B cell (primary cell): ENCODE results near the gene SMARCA4. TPM values are rescaled to one million over a fixed set of nuclear protein-coding genes. Genes with fewer than 3 reads are reported as not detected.

Experiments
- ATAC-seq: fragments of 200-7000 bp; cut with Tn5 transposase; one replicate; pipeline ENCODE4 v1.10.0; 2021; ENCODE audit warnings: low read depth, mild to moderate bottlenecking, moderate number of reproducible peaks, moderate library complexity
- CTCF ChIA-PET: fragments of 350-600 bp; sonication (Branson Sonifier 250); formaldehyde crosslinking; loops from one replicate; lab custom pipeline; 2021; ENCODE audit warnings: antibody characterized with exemption, inconsistent platforms; lab: Charles Lee
- POLR2A ChIA-PET: fragments of 350-600 bp; sonication (Branson Sonifier 250); formaldehyde crosslinking; loops from one replicate; lab custom pipeline; 2021; ENCODE audit warnings: antibody characterized with exemption; lab: Charles Lee
- DNase-seq: peaks from one replicate; pipeline ENCODE4 v3.0.0; 2013
- H2AFZ ChIP-seq: 2 replicates; pipeline ENCODE4 v1.6.1; 2012; ENCODE audit warnings: mild to moderate bottlenecking, low read depth, low read length; ENCODE audit not compliant: insufficient read depth, poor library complexity, severe bottlenecking
- H3K27ac ChIP-seq, 2 donors: 1 replicate in 1 of 2; 2 replicates in 1 of 2; pipeline ENCODE4 v1.5.1; 2012 to 2013; ENCODE audit warnings: low read length in 2 of 2, mild to moderate bottlenecking in 2 of 2, moderate library complexity in 1 of 2
- H3K27me3 ChIP-seq, 4 experiments: fragments of 200-600 bp in 1 of 4; sonication (generic) in 1 of 4; replicated peaks in 1 of 4; 1 replicate in 2 of 4; 2 replicates in 2 of 4; pipeline versions ENCODE4 v1.6.1 to v1.7.0; 2013 to 2016; ENCODE audit warnings: low read length in 3 of 4, mild to moderate bottlenecking in 2 of 4, mixed read lengths in 1 of 4, moderate library complexity in 1 of 4; ENCODE audit not compliant: insufficient read depth in 4 of 4, control insufficient read depth in 3 of 4; ENCODE audit errors: control extremely low read depth in 1 of 4
- H3K36me3 ChIP-seq, 2 experiments: replicated peaks in 1 of 2; 1 replicate in 1 of 2; 2 replicates in 1 of 2; pipeline versions ENCODE4 v1.6.1 to v1.7.1; 2013; ENCODE audit warnings: low read length in 1 of 2; ENCODE audit not compliant: insufficient read depth in 2 of 2, control insufficient read depth in 1 of 2; ENCODE audit errors: control extremely low read depth in 1 of 2, extremely low read depth in 1 of 2
- H3K4me1 ChIP-seq, 2 donors: fragments of 200-600 bp in 1 of 2; sonication (generic) in 1 of 2; 1 replicate in 1 of 2; 2 replicates in 1 of 2; pipeline versions ENCODE4 v1.5.1 to v1.6.1; 2013 to 2017; ENCODE audit warnings: low read length in 2 of 2; ENCODE audit not compliant: control insufficient read depth in 2 of 2, insufficient read depth in 2 of 2
- H3K4me2 ChIP-seq: replicated peaks from 2 replicates; pipeline ENCODE3; 2012; ENCODE audit warnings: mild to moderate bottlenecking, low read depth, low read length; ENCODE audit not compliant: poor library complexity, severe bottlenecking
- H3K4me3 ChIP-seq, 5 experiments: fragments of 200-600 bp in 1 of 5; sonication (generic) in 1 of 5; 1 replicate in 3 of 5; 2 replicates in 2 of 5; pipeline versions ENCODE4 v1.5.1 to v1.7.0; 2011 to 2016; ENCODE audit warnings: low read length in 4 of 5, mild to moderate bottlenecking in 4 of 5, low read depth in 2 of 5, control low read depth in 1 of 5, moderate library complexity in 1 of 5; ENCODE audit not compliant: insufficient read depth in 1 of 5; ENCODE audit errors: control extremely low read depth in 1 of 5, extremely low read depth in 1 of 5
- H3K79me2 ChIP-seq: fragments of 200-600 bp; sonication (generic); one replicate; pipeline ENCODE4 v1.6.0; 2016; ENCODE audit warnings: low read length; ENCODE audit not compliant: control insufficient read depth, insufficient read depth
- H3K9ac ChIP-seq: fragments of 200-600 bp; sonication (generic); 2 replicates; pipeline ENCODE4 v1.6.1; 2017; ENCODE audit warnings: mild to moderate bottlenecking, low read length, moderate library complexity
- H3K9me3 ChIP-seq, 3 donors: one replicate each; pipeline versions ENCODE4 v1.6.1 to v1.7.1; 2013; ENCODE audit warnings: low read length in 2 of 3; ENCODE audit not compliant: control insufficient read depth in 2 of 3, insufficient read depth in 1 of 3; ENCODE audit errors: control extremely low read depth in 1 of 3
- H4K20me1 ChIP-seq: 2 replicates; pipeline ENCODE4 v1.6.0; 2012; ENCODE audit warnings: mild to moderate bottlenecking, low read length; ENCODE audit not compliant: insufficient read depth, control insufficient read depth, poor library complexity, severe bottlenecking
- H3K27ac Mint-ChIP-seq: one replicate; pipeline ENCODE4 v1.8.0; 2021; ENCODE audit warnings: mixed read lengths
- H3K27me3 Mint-ChIP-seq: one replicate; pipeline ENCODE4 v1.8.0; 2021; ENCODE audit warnings: mixed read lengths
- H3K4me1 Mint-ChIP-seq: one replicate; pipeline ENCODE4 v1.8.0; 2021; ENCODE audit warnings: mixed read lengths
- H3K4me3 Mint-ChIP-seq: one replicate; pipeline ENCODE4 v1.8.0; 2021; ENCODE audit warnings: mixed read lengths
- H3K9me3 Mint-ChIP-seq: one replicate; pipeline ENCODE4 v1.8.0; 2022; ENCODE audit warnings: mixed read lengths; ENCODE audit not compliant: insufficient read depth
- CTCF ChIP-seq: fragments of 200-600 bp; IDR thresholded peaks from one replicate; pipeline ENCODE4 v1.8.0; 2022; ENCODE audit warnings: antibody characterized with exemption, mild to moderate bottlenecking
- EZH2 ChIP-seq: IDR thresholded peaks from 2 replicates; pipeline ENCODE4 v1.6.1; 2012; ENCODE audit warnings: borderline replicate concordance, low read depth, mild to moderate bottlenecking, moderate library complexity, low read length; ENCODE audit not compliant: insufficient read depth, poor library complexity, severe bottlenecking
- WGBS: methylation state at CpG from one replicate; pipeline ENCODE4 v1.1.5; 2013; ENCODE audit warnings: missing lambda C conversion rate; ENCODE audit not compliant: insufficient coverage; 5-methylcytosine and 5-hydroxymethylcytosine counted together
- intact Hi-C: fragments of 100-400 bp; cut with micrococcal nuclease; formaldehyde crosslinking; loops from one replicate; pipeline ENCODE4 v1.10.0; 2022
- polyA plus RNA-seq: library from polyadenylated mRNA; depleted of rRNA; stranded (reverse); fragments of >200 nt; gene quantifications from 2 replicates; pipeline ENCODE4 v1.2.3, GENCODE V29; 2012
- total RNA-seq, 2 donors: library from RNA; stranded (reverse); fragments of 120-200 nt in 1 of 2; gene quantifications; 1 replicate in 1 of 2; 2 replicates in 1 of 2; pipeline versions ENCODE4 v1.2.3 to v1.2.4, GENCODE V29; 2013 to 2022

SMARCA4 gene
- total and polyA plus RNA-seq, 2 donors (not counting 1 experiment from before 2014, with no cell fraction given): 49.7 to 82.3 TPM

GRCh38 chr19:11087870-11088505, 127.2 kb downstream of the SMARCA4 start:
- WGBS: 100% methylated on average over 2 of the region's 4 CpGs
- intact Hi-C loops: no loop called here
- H3K4me1 ChIP-seq: peaks cover 36 to 41% of the 10 kb centered on the region in 2 donors
- H3K4me3 Mint-ChIP-seq: no peak overlapping the region
- H4K20me1 ChIP-seq: no peaks in the 10 kb centered on the region
- H3K9ac ChIP-seq: no peak overlapping the region
- no peak for DNase-seq
- no peak overlapping the region for H2AFZ ChIP-seq
- peaks cover 22% of the 10 kb centered on the region for H3K4me1 Mint-ChIP-seq
- no peak overlapping the region for H3K27ac ChIP-seq
- H3K4me3 ChIP-seq: no peak overlapping the region
- TF ChIP-seq CTCF: no peak
- no peak for TF ChIP-seq EZH2
- ChIA-PET POLR2A (no interaction called here), CTCF (interaction anchor here (2.0 to 2.7 kb wide), 2 partner anchors 38 to 52 kb away, joined by 7 to 8 read pairs; no protein-coding TSS in a partner anchor)
- H3K27me3 Mint-ChIP-seq: peaks cover 22% of the 10 kb centered on the region
- ATAC-seq: no peak
- peaks cover 0 to 57% (median 27%) of the 10 kb centered on the region in 4 experiments for H3K27me3 ChIP-seq
- H3K79me2 ChIP-seq: no peaks in the 10 kb centered on the region
- H3K27ac Mint-ChIP-seq: no peak overlapping the region
- H3K36me3 ChIP-seq: no peaks in the 10 kb centered on the region
- no peak overlapping the region for H3K4me2 ChIP-seq
- H3K9me3 ChIP-seq: peaks cover 1 to 39% (median 26%) of the 10 kb centered on the region in 3 donors
- no peaks in the 10 kb centered on the region for H3K9me3 Mint-ChIP-seq
